Fibroblast of skin of right biceps (primary cell): ENCODE results near the gene RPL7A.
A peak's percentile ranks its signal among the peaks of the same experiment; 100 is the strongest.

ENCODE experiments used
- DNase-seq: peaks from one replicate; pipeline ENCODE4 v3.0.0-alpha.2; 2013

RPL7A gene

GRCh38 chr9:133349965-133350616, 2.1 kb downstream of the RPL7A start:
- DNase-seq = no peak

- DNase-seq = no peak
These were observed 3.5 kb downstream of the RPL7A start for GRCh38 chr9:133351526-133351907.

- peak; percentile 70 for DNase-seq
These were observed 4.1 kb downstream of the RPL7A start for GRCh38 chr9:133351908-133352634.

- no peak for DNase-seq
These were observed 4.8 kb downstream of the RPL7A start for GRCh38 chr9:133352635-133353340.

GRCh38 chr9:133353548-133353947, 5.5 kb downstream of the RPL7A start:
- DNase-seq = no peak

GRCh38 chr9:133354766-133355165, 6.7 kb downstream of the RPL7A start:
- DNase-seq = no peak

GRCh38 chr9:133355881-133356357, 7.9 kb downstream of the RPL7A start:
- no peak for DNase-seq

- peak; percentile 77 for DNase-seq
These were observed 8.5 kb downstream of the RPL7A start, which contains the start of the genes SURF1 and SURF2 for GRCh38 chr9:133356391-133357091. Gene SURF1, minus strand, starts transcription at chr9:133356487. Its CDS starts 34 bp downstream, at chr9:133356453. Gene SURF2, plus strand, starts transcription at chr9:133356550. Its CDS starts 43 bp downstream, at chr9:133356593.

- no peak for DNase-seq
These were observed 9.6 kb downstream of the RPL7A start for GRCh38 chr9:133357656-133358055.

- peak; percentile 24 for DNase-seq
These were observed 11.6 kb downstream of the RPL7A start for GRCh38 chr9:133359399-133360175.

GRCh38 chr9:133360400-133361393, 12.7 kb downstream of the RPL7A start:
- DNase-seq = no peak

GRCh38 chr9:133361507-133362092, 13.6 kb downstream of the RPL7A start:
- no peak for DNase-seq

GRCh38 chr9:133362359-133363044, 14.5 kb downstream of the RPL7A start:
- DNase-seq = no peak

GRCh38 chr9:133366435-133366834, 18.4 kb downstream of the RPL7A start:
- no peak for DNase-seq

GRCh38 chr9:133367221-133367620, 19.2 kb downstream of the RPL7A start:
- no peak for DNase-seq

- DNase-seq = no peak
These were observed 19.8 kb downstream of the RPL7A start for GRCh38 chr9:133367778-133368177.

GRCh38 chr9:133368249-133368881, 20.3 kb downstream of the RPL7A start:
- DNase-seq = no peak

GRCh38 chr9:133369422-133369821, 21.4 kb downstream of the RPL7A start:
- no peak for DNase-seq

GRCh38 chr9:133369933-133370332, 21.9 kb downstream of the RPL7A start:
- DNase-seq = no peak
